Measurements from ENCODE around the gene RALGPS1. TPM values are rescaled to one million over a fixed set of nuclear protein-coding genes. Genes with fewer than 3 reads are reported as not detected.

The RALGPS1 gene
- total RNA-seq, 1 experiment from 2014 or later, result 28.5 TPM

GRCh38 chr9:127105805-127106465, 191.4 kb downstream of the RALGPS1 start:
- no peak overlapping the region for H3K27ac Mint-ChIP-seq
- ChIA-PET CTCF (interaction anchor here (1.0 kb wide), 1 partner anchor 93 kb away, joined by 3 read pairs; no protein-coding TSS in a partner anchor), POLR2A (no interaction called here)
- no peak for DNase-seq (ENCODE audit: low spot score)
- no peaks in the 10 kb centered on the region for H3K27me3 Mint-ChIP-seq (ENCODE audit: low read depth)
- H3K4me1 Mint-ChIP-seq, result peaks cover under 1% of the 10 kb centered on the region
- ATAC-seq, result no peak
- H3K36me3 Mint-ChIP-seq, result no peaks in the 10 kb centered on the region
- H3K4me3 Mint-ChIP-seq, result no peak overlapping the region
- H3K9me3 Mint-ChIP-seq, result no peaks in the 10 kb centered on the region
- TF ChIP-seq CTCF (IDR thresholded peaks at IDR 0.05), result no peak
- TF ChIP-seq SMAD3 (CRISPR knock-in tag; IDR thresholded peaks at IDR 0.05; ENCODE audit: borderline replicate concordance), result no peak
- no peak for TF ChIP-seq ZNF317 (CRISPR knock-in tag; IDR thresholded peaks at IDR 0.05; ENCODE audit: borderline replicate concordance, low read depth)
- no peak for TF ChIP-seq FOXP4 (CRISPR knock-in tag; IDR thresholded peaks at IDR 0.05)

GRCh38 chr9:127106466-127106855, 191.9 kb downstream of the RALGPS1 start:
- H3K27me3 Mint-ChIP-seq (ENCODE audit: low read depth), result no peaks in the 10 kb centered on the region
- ATAC-seq (no peak), DNase-seq (ENCODE audit: low spot score) (no peak)
- H3K9me3 Mint-ChIP-seq, result no peaks in the 10 kb centered on the region
- peaks cover 6% of the 10 kb centered on the region for H3K4me1 Mint-ChIP-seq
- no peak overlapping the region for H3K27ac Mint-ChIP-seq
- ChIA-PET POLR2A (no interaction called here), CTCF (interaction anchor here (1.0 kb wide), 1 partner anchor 92 kb away, joined by 3 read pairs; no protein-coding TSS in a partner anchor)
- no peaks in the 10 kb centered on the region for H3K36me3 Mint-ChIP-seq
- H3K4me3 Mint-ChIP-seq, result no peak overlapping the region
- TF ChIP-seq, protein P1, sequence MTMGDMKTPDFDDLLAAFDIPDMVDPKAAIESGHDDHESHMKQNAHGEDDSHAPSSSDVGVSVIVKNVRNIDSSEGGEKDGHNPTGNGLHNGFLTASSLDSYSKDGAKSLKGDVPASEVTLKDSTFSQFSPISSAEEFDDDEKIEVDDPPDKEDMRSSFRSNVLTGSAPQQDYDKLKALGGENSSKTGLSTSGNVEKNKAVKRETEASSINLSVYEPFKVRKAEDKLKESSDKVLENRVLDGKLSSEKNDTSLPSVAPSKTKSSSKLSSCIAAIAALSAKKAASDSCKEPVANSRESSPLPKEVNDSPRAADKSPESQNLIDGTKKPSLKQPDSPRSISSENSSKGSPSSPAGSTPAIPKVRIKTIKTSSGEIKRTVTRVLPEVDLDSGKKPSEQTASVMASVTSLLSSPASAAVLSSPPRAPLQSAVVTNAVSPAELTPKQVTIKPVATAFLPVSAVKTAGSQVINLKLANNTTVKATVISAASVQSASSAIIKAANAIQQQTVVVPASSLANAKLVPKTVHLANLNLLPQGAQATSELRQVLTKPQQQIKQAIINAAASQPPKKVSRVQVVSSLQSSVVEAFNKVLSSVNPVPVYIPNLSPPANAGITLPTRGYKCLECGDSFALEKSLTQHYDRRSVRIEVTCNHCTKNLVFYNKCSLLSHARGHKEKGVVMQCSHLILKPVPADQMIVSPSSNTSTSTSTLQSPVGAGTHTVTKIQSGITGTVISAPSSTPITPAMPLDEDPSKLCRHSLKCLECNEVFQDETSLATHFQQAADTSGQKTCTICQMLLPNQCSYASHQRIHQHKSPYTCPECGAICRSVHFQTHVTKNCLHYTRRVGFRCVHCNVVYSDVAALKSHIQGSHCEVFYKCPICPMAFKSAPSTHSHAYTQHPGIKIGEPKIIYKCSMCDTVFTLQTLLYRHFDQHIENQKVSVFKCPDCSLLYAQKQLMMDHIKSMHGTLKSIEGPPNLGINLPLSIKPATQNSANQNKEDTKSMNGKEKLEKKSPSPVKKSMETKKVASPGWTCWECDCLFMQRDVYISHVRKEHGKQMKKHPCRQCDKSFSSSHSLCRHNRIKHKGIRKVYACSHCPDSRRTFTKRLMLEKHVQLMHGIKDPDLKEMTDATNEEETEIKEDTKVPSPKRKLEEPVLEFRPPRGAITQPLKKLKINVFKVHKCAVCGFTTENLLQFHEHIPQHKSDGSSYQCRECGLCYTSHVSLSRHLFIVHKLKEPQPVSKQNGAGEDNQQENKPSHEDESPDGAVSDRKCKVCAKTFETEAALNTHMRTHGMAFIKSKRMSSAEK (CRISPR knock-in tag; IDR thresholded peaks at IDR 0.05; ENCODE audit: borderline replicate concordance), result no peak
- no peak for TF ChIP-seq ZSCAN18 (CRISPR knock-in tag; IDR thresholded peaks at IDR 0.05)
- TF ChIP-seq ATF6 (CRISPR knock-in tag; IDR thresholded peaks at IDR 0.05), result no peak
- no peak for TF ChIP-seq ZNF219 (CRISPR knock-in tag; IDR thresholded peaks at IDR 0.05; ENCODE audit: borderline replicate concordance)
- no peak for TF ChIP-seq NFE2L1 (CRISPR knock-in tag; IDR thresholded peaks at IDR 0.05)
- TF ChIP-seq USF1 (CRISPR knock-in tag; IDR thresholded peaks at IDR 0.05), result no peak
- no peak for TF ChIP-seq ZNF263 (CRISPR knock-in tag; IDR thresholded peaks at IDR 0.05; ENCODE audit: low read depth)
- TF ChIP-seq GTF2I (CRISPR knock-in tag; conservative IDR thresholded peaks at IDR 0.05), result no peak
- TF ChIP-seq ESRRA (CRISPR knock-in tag; IDR thresholded peaks at IDR 0.05; ENCODE audit: borderline replicate concordance), result no peak
